HG03135 (cell line): ENCODE results near the gene PNLIPRP3.
"Not testable (repeated sequence)": the region's sequence is repeated elsewhere in the genome, so short reads cannot be mapped to it uniquely, and the experiment has no call there.

Experiments used
- ATAC-seq: cut with Tn5 transposase; IDR thresholded peaks from one replicate; pipeline ENCODE4 v1.9.1; 2021; ENCODE audit warnings: mild to moderate bottlenecking, moderate library complexity; ENCODE audit not compliant: unreplicated experiment

Gene PNLIPRP3

DNA sequence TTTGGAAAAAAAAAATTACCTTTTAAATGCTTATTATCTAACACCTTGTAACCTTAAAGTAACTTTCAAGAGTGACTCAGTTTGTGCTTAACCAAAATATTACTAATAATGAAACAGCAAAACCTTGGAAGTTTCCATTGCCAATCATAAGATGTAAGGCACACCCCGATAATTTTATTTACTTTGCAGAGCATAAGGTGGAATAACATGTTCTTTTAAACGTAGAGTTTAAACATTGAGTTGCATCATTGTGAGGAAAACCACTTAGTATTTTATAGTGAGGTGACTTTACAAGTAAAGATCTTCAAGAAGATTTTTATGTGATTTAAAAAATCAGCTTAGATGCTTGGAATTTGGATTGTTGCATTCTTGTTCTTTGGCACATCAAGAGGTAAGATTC lies at the start of gene PNLIPRP3:
Gene PNLIPRP3, plus strand, starts transcription at position 177 of the 400 bp plus-strand sequence. Its CDS starts 166 bp downstream, at position 343.
- no peak for ATAC-seq

DNA sequence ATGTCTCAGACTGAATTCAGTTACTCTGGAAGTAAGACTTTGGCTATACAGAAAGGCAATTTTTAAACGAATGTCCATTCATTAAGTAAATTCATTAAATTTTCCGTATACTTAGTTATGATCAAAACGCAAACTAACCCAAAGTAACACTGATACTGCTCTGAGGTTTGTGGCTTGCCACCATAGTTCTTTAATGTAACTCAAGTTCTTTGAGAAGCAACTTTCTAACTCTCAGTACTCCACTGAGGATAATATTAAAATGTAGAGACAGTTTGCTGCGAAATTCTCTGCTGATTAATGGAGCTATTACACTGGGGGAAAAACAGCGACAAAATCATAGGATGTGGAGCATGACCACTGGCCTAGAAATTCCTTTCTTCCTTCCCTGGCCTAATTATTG lies 45.4 kb upstream of the PNLIPRP3 start:
- ATAC-seq, result no peak

DNA sequence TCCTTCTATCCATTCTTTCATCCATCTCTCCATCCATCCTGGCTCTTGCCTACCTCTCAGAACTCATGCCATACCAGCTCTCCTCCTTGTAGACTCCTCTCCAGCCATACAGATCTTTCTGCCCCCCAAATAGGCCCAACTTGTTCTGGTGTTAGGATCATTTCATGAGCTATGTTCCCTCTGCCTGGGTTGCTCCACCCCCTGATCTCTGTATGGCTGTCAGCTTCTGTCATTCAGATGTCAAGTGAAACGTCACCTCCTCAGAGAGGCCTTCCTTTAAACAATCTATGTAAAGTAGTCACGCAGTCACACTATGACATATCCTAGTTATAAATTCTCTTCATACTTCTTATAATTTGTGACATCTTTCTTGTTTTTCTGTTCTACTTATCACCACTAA lies 42.3 kb upstream of the PNLIPRP3 start:
- no peak for ATAC-seq

DNA sequence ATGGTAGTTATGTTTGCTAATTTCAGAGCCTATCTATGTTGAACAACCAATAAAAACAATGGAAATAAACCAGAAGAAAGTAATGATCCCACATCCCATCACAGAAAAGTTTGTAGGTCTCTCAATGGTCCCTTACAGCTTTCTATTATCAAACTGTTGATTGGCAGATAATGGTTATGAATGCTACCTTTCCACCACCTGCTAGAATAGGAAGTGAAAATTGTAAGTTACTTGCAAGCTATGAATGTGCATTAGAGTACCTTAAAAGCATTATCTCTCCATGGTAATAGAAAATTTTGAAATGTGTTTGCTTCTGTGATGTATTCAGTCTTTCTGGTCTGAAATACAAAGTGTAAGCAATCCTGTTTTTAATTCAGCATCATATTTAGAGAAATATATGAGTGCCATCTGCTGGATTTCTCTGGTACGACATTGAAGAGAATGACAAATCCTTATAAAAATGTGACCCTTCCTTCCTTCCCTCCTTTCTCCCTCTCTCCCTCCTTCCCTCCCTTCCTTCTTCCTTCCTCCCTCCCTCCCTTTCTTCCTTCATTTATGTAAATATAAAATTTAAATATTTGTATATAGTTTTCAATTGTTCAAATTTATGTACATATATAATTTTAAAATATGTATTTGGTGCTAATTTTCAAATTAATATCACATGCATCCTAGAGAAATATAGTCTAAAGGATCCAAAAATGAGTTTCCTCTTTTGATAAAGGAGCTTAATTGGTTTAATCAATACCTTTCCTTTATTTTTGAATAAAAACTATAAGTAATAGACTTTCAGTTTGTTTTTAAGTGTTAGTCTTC lies 41.4 kb upstream of the PNLIPRP3 start:
- no peak for ATAC-seq

DNA sequence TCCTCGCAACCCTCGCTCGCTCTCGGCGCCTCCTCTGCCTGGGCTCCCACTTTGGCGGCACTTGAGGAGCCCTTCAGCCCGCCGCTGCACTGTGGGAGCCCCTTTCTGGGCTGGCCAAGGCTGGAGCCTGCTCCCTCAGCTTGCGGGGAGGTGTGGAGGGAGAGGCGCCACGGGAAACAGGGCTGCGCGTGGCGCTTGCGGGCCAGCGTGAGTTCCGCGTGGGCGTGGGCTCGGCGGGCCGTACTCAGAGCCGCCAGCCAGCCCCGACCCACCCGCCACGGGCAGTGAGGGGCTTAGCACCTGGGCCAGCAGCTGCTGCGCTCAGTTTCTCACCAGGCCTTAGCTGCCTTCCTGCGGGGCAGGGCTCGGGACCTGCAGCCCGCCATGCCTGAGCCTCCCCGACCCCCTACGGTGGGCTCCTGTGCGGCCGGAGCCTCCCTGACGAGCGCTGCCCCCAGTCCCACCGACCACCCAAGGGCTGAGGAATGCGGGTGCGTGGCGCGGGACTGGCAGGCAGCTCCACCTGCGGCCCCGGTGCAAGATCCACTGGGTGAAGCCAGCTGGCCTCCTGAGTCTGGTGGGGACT lies 34.3 kb upstream of the PNLIPRP3 start:
- ATAC-seq, result not testable (repeated sequence)

DNA sequence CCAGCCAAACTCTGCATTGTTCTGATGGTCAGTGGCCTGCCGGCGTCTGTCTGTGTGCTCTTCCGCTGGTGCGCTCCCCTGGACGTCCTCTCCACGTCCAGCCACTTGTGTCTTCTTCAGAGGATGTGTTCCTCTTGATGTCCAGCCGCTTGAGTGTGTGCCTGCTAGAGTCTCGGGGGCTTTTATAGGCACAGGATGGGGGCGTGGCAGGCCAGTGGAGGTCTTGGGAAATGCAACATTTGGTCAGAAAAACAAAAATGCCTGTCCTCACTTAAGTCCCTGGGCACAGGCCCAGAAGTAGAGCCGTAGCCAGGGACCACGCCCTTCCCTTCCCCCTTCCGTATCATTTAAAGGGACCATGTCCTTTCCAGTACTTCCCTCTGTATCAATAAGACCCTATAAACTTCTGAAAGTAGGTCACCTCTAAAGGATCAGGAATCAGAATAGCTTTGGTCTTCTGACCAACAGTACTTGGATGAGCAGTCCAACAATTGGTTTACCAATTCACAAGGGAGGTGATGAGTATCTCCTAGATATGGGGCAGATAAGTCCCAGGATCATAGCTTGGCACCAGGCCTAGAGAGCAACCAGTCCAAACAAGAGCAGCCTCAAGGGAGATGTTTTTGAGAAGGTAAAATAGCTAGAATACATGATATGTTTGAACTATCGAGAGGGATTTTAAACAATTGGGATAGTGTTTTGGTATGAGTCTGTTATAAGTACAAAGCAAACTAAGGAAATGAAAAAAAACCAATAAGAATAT lies 32.2 kb upstream of the PNLIPRP3 start:
- ATAC-seq, result no peak

DNA sequence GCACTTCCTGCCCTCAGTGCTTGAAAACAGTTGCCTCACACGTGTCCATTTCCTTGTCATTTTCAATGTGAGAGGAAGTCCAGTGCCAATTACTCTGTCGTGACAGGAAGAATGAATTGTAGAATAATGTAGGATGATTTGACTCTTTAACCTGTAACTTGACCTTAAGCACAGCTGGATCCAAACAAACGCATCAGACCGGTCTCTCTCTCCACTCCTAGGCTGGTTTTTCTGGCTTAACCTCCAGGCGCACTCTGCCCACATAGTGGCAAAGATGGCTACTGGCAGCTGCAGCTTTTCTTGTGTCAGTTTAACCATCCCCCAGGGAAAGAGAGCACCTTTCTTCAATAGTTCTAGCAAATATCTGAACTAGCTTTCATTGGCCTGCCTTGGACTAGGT lies 29.4 kb upstream of the PNLIPRP3 start:
- no peak for ATAC-seq

DNA sequence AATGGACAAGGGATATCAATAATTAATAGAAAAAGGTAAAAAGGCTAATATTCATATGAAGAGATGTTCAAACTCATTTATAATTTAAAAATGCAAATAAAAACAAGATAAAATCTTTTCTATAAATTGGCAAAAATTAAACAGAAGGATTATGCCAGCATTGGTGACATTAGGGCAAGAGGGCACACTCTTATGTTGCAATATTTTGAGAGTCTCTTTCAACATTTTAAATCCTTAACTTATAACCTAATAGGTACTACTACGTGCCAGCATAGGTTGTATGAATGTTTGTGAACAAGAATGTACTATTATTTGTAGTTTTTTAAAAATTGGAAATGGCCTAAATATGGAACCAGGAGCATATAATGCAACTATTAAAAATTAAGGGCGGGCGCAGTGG lies 24.8 kb upstream of the PNLIPRP3 start:
- ATAC-seq, result no peak

DNA sequence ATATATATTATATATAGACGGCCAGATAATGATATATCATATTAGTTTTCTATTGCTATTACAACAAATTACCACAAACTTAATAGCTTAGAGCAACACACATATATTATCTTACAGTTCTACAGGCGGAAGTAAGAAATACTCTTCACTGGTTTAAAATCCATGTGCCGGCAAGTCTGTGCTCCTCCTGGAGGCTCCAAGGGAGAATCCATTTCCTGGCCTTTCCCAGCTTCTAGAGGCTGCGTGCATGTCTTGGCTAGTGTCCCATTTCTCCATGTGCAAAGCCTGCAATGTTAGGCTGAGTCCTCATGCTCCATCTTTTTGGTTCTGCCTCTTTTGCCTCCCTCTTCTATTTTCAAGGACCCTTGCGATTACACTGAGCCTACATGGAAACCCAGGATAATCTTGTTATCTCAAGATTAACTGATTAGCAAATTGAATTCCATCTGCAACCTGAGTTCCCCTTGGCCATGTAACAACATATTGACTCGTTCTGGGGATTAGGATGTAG lies 23.9 kb upstream of the PNLIPRP3 start:
- no peak for ATAC-seq

DNA sequence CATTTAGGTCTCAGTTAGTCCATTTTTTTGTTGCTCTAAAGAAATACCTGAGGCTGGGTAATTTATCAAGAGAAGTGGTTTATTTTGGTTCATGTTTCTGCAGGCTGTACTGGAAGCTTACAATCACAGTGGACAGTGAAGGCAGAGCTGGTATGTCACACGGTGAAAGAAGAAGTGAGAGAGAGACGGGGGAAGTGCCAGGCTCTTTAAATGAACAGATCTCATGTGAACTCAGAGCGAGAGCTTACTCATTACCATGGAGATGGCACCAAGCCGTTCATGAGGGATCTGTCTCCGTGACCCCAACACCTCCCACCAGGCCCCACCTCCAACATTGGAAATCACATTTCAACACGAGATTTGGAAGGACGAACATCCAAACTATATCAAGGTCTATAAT lies 18.9 kb upstream of the PNLIPRP3 start:
- ATAC-seq, result no peak

DNA sequence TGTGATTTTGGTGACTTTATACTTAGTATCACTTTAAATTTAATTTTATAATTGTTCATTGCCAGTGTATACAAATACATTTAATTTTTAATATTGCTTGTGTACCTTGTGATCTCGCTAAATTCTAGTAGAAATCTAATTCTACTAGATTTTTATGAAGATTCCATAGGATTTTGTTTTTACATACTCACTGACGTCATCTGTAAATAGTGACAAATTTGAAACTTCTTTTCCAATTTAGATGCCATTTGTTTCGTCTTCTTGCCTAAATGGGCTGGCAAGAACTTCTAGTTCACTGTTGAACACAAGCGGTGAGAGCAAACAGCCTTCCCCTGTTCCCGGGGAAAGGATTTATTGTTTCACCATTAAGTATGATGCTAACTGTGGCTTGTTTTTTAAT lies 17.3 kb upstream of the PNLIPRP3 start:
- ATAC-seq, result no peak

DNA sequence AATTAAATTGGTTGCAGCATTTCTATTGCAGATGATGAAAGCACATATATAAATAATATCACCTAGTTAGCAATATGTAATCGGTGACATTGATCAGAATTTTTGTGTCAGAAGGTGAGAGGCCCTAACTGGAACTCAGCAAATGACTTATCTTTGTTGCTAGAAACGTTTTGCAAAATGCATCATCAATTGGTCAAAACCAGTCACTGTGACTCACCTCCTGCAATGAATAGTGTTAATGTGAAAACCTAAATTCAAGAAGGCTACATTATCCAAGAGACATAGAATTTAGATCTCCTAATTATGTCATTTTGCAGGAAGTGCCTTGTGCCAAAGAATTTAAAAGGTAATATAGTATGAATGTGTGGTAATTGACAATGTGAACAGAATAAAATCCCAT lies 9.8 kb upstream of the PNLIPRP3 start:
- ATAC-seq, result no peak

DNA sequence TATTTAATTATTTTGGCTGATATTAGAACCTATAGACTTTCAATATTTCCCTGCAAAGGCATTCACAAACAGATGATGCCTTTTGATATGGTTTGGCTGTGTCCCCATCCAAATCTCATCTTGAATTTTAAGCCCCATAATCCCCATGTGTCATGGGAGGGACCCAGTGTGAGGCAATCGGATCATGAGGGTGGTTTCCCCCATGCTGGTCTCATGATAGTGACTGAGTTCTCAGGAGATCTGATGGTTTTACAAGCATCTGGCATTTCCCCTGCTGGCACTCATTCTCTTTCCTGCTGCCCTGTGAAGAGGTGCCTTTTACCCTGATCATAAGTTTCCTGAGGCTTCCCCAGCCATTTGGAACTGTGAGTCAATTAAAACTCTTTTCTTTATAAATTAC lies 9.3 kb upstream of the PNLIPRP3 start:
- ATAC-seq, result no peak

DNA sequence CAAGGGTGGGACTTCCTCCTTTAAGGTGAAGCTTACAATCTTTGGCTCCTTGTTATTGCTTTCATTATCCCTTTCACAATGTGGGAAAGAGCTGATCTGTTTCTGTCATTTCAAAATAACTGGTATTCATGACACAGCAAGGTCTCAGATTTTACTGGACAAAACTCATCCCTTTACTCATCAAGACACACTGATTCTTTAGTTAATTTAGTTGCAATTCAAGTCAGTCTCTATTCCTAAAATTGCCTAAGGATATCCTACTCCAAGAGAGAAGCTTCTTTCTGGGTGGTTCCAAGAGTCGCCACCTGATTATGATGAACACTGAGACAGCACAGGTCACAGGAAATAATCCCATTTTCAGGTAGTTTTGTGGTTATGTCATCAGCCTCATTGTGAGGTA lies 5.8 kb upstream of the PNLIPRP3 start:
- no peak for ATAC-seq

DNA sequence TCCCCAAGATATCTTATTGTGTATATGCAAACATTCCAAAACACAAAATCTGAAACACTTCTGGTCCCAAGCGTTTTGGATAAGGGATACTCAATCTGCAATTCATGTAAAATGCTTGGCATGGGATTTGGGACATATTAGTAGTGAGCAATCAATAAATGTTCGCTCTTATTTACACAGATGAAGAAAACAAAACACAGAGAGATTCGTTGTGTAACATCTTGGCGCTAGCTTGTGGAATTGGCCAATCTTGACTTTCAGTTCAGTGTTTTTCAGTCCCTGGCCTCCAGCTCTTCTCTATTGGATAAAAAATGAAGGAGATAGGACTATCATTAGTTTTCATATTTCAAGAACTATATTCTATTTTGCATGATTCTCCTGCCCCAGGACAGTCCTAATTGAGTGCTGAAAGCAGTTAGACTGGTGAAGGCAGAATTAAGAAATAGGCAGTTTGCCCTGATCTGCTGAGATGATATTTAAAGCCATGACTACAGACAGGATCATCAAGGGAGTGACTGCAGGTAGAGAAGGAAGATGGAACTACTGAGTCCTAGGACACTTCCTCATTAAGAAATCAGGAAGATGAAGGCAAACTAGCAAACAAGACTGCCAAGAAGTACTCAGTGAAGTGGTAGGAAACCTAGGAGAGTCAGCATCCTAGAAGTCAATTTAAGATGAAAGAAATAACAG lies 1.8 kb downstream of the PNLIPRP3 start:
- no peak for ATAC-seq

DNA sequence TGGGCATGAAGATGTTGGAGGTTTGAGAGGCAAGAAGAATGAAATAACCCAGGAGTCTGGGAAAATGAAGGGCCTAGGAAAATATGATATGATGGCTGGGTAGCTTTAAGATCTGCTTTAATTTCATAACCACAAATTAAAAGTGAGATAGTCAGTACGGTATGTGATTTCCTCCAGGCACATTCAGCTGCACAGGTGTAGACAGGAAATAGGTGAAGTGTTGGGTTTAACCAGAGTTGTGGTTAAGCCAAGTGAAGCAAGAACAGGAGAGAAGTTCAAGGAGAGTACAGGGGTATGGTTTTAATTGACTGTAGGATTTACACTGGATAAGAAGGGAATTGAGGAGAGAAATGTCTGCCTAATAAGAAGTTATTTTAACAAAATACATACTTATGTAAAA lies 2.6 kb downstream of the PNLIPRP3 start:
- no peak for ATAC-seq

DNA sequence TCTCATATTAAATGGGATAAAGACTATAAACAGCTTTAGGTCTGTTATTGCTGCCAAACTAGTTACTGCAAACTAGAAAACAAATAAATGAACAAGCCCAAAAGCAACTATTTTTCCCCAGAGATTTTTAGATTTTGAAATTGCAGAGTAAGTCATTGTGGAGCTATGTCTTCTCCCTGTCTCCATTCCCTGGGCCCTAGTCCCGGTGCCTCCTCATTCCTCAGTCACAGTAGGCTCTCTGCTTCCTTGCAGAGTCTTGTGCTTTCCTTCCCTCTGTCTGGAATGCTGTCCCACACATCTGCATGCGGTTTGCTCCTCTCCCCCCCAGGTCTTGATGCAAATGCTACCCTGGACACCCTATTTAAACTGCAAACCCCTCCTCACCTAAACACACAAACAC lies 4.0 kb downstream of the PNLIPRP3 start:
- ATAC-seq, result no peak

DNA sequence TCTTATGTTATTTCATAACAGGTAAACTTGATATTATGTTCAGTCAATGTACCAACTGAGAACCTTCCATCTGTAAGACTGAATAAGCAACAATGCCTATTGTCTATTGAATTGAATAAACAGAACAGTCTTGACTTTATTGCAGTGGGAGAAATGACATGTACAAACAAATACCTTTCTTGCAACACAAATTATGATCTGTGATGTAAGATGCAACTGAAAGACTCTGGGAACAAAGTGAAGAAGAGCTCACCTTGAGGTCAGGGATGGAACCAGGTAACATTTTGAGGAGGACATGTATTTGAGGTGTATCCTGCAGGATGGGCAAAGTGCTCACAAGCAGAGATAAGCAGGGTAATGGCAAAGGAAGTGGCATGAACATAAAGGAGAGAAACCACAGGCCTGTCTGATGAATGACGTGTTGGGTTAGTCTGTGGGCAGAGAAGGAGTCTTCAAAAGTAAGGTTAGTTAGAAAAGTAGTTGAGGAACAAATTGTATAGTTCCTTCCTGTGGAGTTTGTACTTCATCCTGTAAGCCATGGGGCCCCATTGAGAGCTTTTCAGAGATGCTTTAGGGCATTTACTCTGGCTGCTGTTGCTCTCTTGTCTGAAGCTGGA lies 9.5 kb downstream of the PNLIPRP3 start:
- ATAC-seq, result no peak

DNA sequence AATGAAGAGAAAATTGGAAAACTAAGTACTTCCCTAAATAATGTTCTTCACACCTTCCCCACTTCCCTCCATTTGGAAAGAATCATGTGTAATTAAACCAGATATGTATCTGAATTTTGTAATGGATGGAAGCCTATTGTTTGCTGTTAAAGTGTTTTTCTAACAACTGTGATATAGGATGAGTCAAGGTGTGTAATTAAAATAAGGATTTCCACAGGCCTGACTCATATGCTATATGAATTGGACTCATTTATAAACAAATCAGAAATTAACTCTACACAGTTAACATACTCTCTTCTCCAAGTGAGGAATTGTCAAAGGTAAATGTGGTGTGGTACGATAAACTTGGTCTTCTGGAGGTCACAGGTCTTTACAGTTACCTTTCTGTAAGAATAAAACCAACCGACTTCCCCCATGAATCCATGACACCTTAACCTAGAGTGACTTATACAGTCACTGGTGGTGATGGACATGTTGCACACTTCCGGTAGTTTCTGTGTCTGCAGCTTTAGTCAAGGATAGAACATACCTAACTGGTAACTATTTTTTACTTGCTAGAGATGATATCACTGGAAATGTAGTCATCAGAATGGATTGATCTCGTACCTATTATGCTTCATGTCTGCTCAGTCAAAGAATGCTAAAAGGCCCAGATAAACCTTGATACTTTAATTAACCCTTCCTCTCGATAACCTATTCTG lies 12.8 kb downstream of the PNLIPRP3 start:
- no peak for ATAC-seq

DNA sequence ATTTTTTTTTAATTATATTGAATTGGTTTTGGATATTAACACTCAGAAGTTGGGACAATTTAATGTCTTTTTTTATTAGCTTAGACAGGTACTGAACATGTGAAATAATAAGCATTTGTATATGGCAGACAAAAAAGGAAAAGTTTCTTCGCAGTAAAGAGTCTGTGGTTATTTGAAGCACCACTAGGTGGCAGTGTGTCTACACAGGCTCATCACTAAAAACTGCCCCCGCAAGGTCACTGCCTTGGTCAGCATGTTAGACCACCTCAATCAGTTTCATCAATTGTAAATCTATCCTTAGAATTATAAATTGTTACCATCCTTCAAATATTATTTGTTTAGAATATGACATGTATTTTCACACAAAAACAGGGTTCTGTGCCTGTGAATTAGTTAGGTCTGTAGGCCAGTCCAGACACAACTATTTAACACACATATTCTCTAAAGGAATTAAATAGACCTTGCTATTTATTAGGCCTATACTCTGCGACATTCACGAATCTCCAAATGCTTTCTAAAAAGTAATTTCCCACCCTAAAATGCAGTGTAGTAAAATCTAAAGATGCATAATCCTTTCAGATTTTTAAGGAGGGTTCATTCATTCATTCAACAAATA lies 17.0 kb downstream of the PNLIPRP3 start:
- ATAC-seq, result peak; percentile 74
